HG02840 (cell line): ENCODE measurements around the gene COL24A1.
"Not testable (repeated sequence)": the region's sequence is repeated elsewhere in the genome, so short reads cannot be mapped to it uniquely, and the experiment has no call there.

Experiments
- ATAC-seq: cut with Tn5 transposase; IDR thresholded peaks from one replicate; pipeline ENCODE4 v1.9.1; 2021; ENCODE audit warnings: mild to moderate bottlenecking, moderate library complexity, moderate number of reproducible peaks; ENCODE audit not compliant: unreplicated experiment, low FRiP score

Gene COL24A1

GRCh38 chr1:85933961-85934360 lies 222.6 kb downstream of the COL24A1 start:
- ATAC-seq = no peak

- ATAC-seq = no peak
Observed at GRCh38 chr1:85911742-85912141, 244.8 kb downstream of the COL24A1 start.

GRCh38 chr1:85900921-85901320 lies 255.7 kb downstream of the COL24A1 start:
- no peak for ATAC-seq

GRCh38 chr1:85898861-85899260 lies 257.7 kb downstream of the COL24A1 start:
- ATAC-seq = no peak

- no peak for ATAC-seq
Observed at GRCh38 chr1:85894651-85895050, 261.9 kb downstream of the COL24A1 start.

- no peak for ATAC-seq
Observed at GRCh38 chr1:85892366-85892765, 264.2 kb downstream of the COL24A1 start.

- ATAC-seq = no peak
Observed at GRCh38 chr1:85889870-85890269, 266.7 kb downstream of the COL24A1 start.

GRCh38 chr1:85888921-85889320 lies 267.7 kb downstream of the COL24A1 start:
- ATAC-seq = no peak

- no peak for ATAC-seq
Observed at GRCh38 chr1:85884372-85885035, 272.1 kb downstream of the COL24A1 start.

- no peak for ATAC-seq
Observed at GRCh38 chr1:85867189-85867588, 289.4 kb downstream of the COL24A1 start.

GRCh38 chr1:85865213-85865612 lies 291.4 kb downstream of the COL24A1 start:
- no peak for ATAC-seq

- no peak for ATAC-seq
Observed at GRCh38 chr1:85864727-85865126, 291.8 kb downstream of the COL24A1 start.

- not testable (repeated sequence) for ATAC-seq
Observed at GRCh38 chr1:85863639-85864038, 292.9 kb downstream of the COL24A1 start.

- ATAC-seq = no peak
Observed at GRCh38 chr1:85862456-85862855, 294.1 kb downstream of the COL24A1 start.

- ATAC-seq = no peak
Observed at GRCh38 chr1:85857991-85858390, 298.6 kb downstream of the COL24A1 start.

- ATAC-seq = no peak
Observed at GRCh38 chr1:85850238-85850637, 306.3 kb downstream of the COL24A1 start.

GRCh38 chr1:85849660-85850059 lies 306.9 kb downstream of the COL24A1 start:
- ATAC-seq = no peak

- ATAC-seq = no peak
Observed at GRCh38 chr1:85847356-85847755, 309.2 kb downstream of the COL24A1 start.

GRCh38 chr1:85846706-85847105 lies 309.9 kb downstream of the COL24A1 start:
- ATAC-seq = no peak

GRCh38 chr1:85839459-85839858 lies 317.1 kb downstream of the COL24A1 start:
- no peak for ATAC-seq

- ATAC-seq = no peak
Observed at GRCh38 chr1:85838238-85838637, 318.3 kb downstream of the COL24A1 start.

- no peak for ATAC-seq
Observed at GRCh38 chr1:85836736-85837135, 319.8 kb downstream of the COL24A1 start.

GRCh38 chr1:85833165-85833564 lies 323.4 kb downstream of the COL24A1 start:
- ATAC-seq = not testable (repeated sequence)
